ENCODE data around the gene DOCK2. TPM values are rescaled to one million over a fixed set of nuclear protein-coding genes. Genes with fewer than 3 reads are reported as not detected.

Gene DOCK2
- total RNA-seq, 1 experiment from 2014 or later: not detected

DNA sequence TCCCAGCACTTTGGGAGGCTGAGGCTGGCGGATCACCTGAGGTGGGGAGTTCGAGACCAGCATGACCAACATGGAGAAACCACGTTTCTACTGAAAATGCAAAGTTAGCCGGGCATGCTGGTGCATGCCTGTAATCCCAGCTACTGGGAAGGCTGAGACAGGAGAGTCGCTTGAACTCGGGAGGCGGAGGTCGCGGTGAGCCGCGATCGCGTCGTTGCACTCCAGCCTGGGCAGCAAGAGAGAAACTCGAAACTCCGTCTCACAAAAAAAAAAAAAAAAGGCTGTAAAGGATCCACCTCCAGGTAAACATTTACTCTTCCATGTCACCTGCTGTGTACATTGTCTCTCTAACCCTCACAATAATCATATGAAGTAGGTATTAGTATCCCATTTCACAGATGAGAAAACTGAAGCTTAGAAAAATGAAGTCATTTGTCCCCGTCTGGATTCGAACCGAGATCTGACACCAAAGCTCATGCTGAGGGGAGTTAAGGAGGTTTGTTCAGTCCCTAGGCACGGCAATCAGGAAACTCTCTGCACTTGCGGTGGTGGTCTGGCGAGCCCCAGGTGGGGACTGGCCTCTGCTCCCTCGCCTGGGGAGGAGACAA is 494 bp upstream of the DOCK2 start:
- CTCF ChIA-PET: no interaction called here
- BruUV-seq (replicated peaks): no TSS peak

DNA sequence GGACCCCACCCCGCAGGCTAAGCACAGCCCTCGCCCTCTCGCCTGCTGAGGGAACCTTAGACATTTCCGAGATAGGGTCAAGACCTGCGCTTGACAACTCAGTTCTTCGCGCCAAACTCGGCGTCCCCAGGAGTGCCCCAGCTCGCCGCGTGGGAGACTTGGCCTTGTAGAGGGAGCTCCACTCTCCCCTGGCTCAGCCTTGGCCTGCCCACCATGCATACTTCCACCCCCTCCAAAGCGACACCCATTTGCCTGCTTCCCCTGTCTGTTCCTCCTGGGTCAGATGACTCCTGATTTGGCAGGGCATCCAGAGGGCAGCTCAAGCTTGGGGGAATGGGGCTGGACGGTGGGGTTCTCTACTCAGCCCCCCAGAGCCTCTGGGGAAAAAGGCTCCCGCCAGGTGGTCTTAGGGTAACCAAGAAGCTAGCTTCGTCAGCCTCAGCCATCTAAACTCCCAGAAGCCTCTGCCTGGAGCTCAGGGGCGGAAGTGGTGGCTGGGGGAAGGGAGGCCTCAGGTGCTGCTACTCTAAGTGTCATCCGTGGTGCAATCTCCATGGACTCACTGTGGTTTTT is 560 bp downstream of the DOCK2 start:
- H3K27ac Mint-ChIP-seq (ENCODE audit: unreplicated experiment): no peak overlapping the region
- no peak overlapping the region for H3K4me3 Mint-ChIP-seq (ENCODE audit: low read depth, unreplicated experiment)
- H3K27me3 Mint-ChIP-seq (ENCODE audit: unreplicated experiment): no peaks in the 10 kb centered on the region
- TF ChIP-seq, protein P1, sequence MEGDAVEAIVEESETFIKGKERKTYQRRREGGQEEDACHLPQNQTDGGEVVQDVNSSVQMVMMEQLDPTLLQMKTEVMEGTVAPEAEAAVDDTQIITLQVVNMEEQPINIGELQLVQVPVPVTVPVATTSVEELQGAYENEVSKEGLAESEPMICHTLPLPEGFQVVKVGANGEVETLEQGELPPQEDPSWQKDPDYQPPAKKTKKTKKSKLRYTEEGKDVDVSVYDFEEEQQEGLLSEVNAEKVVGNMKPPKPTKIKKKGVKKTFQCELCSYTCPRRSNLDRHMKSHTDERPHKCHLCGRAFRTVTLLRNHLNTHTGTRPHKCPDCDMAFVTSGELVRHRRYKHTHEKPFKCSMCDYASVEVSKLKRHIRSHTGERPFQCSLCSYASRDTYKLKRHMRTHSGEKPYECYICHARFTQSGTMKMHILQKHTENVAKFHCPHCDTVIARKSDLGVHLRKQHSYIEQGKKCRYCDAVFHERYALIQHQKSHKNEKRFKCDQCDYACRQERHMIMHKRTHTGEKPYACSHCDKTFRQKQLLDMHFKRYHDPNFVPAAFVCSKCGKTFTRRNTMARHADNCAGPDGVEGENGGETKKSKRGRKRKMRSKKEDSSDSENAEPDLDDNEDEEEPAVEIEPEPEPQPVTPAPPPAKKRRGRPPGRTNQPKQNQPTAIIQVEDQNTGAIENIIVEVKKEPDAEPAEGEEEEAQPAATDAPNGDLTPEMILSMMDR (IDR thresholded peaks at IDR 0.05; ENCODE audit: unreplicated experiment): no peak
- CTCF ChIA-PET: no interaction called here
- intact Hi-C loops (cut with micrococcal nuclease; ENCODE audit: unreplicated experiment): no loop called here
- no TSS peak for BruUV-seq (replicated peaks)
- DNase-seq: no peak
- no peaks in the 10 kb centered on the region for H3K4me1 Mint-ChIP-seq (ENCODE audit: low read depth, unreplicated experiment)
- H3K9me3 Mint-ChIP-seq (ENCODE audit: low read depth, unreplicated experiment): peaks cover 9% of the 10 kb centered on the region
- H3K36me3 Mint-ChIP-seq (ENCODE audit: insufficient read depth, unreplicated experiment): no peaks in the 10 kb centered on the region

More for the DNA sequence above, 494 bp upstream of the DOCK2 start:
- no peak overlapping the region for H3K4me3 Mint-ChIP-seq (ENCODE audit: low read depth, unreplicated experiment)
- no peaks in the 10 kb centered on the region for H3K27me3 Mint-ChIP-seq (ENCODE audit: unreplicated experiment)
- no peak for DNase-seq
- TF ChIP-seq, protein P1 (IDR thresholded peaks at IDR 0.05; ENCODE audit: unreplicated experiment): no peak
- intact Hi-C loops (cut with micrococcal nuclease; ENCODE audit: unreplicated experiment): no loop called here
- H3K27ac Mint-ChIP-seq (ENCODE audit: unreplicated experiment): no peak overlapping the region
- H3K9me3 Mint-ChIP-seq (ENCODE audit: low read depth, unreplicated experiment): peaks cover 9% of the 10 kb centered on the region
- no peaks in the 10 kb centered on the region for H3K36me3 Mint-ChIP-seq (ENCODE audit: insufficient read depth, unreplicated experiment)
- H3K4me1 Mint-ChIP-seq (ENCODE audit: low read depth, unreplicated experiment): no peaks in the 10 kb centered on the region

DNA sequence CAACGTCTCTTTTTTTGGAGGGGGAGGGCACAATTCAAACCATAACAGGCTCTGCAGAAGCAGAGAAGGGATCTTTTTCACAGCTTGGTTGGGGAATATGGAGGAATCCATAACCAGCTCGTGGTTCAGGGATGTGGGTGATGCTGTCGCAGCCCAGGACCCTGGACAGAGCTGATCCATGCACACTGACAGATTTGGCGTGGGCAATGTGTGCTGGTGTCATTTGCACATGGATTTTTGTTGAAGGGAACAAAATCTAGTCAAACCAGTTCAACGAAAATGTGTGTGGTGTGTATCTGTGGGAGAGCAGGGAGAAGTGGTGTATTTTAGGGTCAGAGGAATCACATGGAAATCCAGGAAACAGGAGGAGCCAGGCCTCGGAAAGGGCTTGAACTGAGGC is 4.2 kb downstream of the DOCK2 start:
- CTCF ChIA-PET: no interaction called here
- no peaks in the 10 kb centered on the region for H3K36me3 Mint-ChIP-seq (ENCODE audit: insufficient read depth, unreplicated experiment)
- H3K4me1 Mint-ChIP-seq (ENCODE audit: low read depth, unreplicated experiment): no peaks in the 10 kb centered on the region
- peaks cover 16% of the 10 kb centered on the region for H3K27me3 Mint-ChIP-seq (ENCODE audit: unreplicated experiment)
- no peak overlapping the region for H3K4me3 Mint-ChIP-seq (ENCODE audit: low read depth, unreplicated experiment)
- no peak overlapping the region for H3K27ac Mint-ChIP-seq (ENCODE audit: unreplicated experiment)
- BruUV-seq (replicated peaks): no TSS peak
- TF ChIP-seq, protein P1 (IDR thresholded peaks at IDR 0.05; ENCODE audit: unreplicated experiment): no peak
- peaks cover 9% of the 10 kb centered on the region for H3K9me3 Mint-ChIP-seq (ENCODE audit: low read depth, unreplicated experiment)
- DNase-seq: no peak
- intact Hi-C loops (cut with micrococcal nuclease; ENCODE audit: unreplicated experiment): no loop called here

DNA sequence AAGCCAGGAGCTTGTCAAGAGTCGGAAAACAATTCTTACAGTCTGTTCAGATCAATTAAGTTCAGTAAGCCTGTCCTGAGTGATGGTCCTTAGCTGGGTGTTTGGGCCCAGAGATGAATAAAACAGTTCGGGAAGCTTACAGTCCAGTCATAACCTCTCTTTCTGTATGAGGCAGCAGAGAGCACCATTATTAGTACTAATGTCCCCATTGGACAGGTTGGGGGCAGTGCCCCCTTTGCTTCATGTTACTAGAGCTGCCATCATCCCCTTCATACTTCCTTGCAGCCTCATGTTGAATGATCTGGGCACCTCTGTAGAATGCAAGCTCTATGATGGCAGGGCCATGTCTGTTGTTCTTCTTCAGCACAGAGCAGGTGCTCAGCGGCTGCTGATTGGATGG is 9.8 kb downstream of the DOCK2 start:
- H3K9me3 Mint-ChIP-seq (ENCODE audit: low read depth, unreplicated experiment): peaks cover 3% of the 10 kb centered on the region
- H3K36me3 Mint-ChIP-seq (ENCODE audit: insufficient read depth, unreplicated experiment): no peaks in the 10 kb centered on the region
- no peak overlapping the region for H3K4me3 Mint-ChIP-seq (ENCODE audit: low read depth, unreplicated experiment)
- peaks cover 35% of the 10 kb centered on the region for H3K27me3 Mint-ChIP-seq (ENCODE audit: unreplicated experiment)
- intact Hi-C loops (cut with micrococcal nuclease; ENCODE audit: unreplicated experiment): no loop called here
- no peak overlapping the region for H3K27ac Mint-ChIP-seq (ENCODE audit: unreplicated experiment)
- CTCF ChIA-PET: no interaction called here
- TF ChIP-seq, protein P1 (IDR thresholded peaks at IDR 0.05; ENCODE audit: unreplicated experiment): no peak
- no TSS peak for BruUV-seq (replicated peaks)
- no peaks in the 10 kb centered on the region for H3K4me1 Mint-ChIP-seq (ENCODE audit: low read depth, unreplicated experiment)
- no peak for DNase-seq

Data from Calu3 (cell line).